GM19328 (cell line): ENCODE data around the gene SLC15A3.

Source experiments
- ATAC-seq: cut with Tn5 transposase; IDR thresholded peaks from one replicate; pipeline ENCODE4 v1.9.1; 2021; ENCODE audit warnings: mild to moderate bottlenecking, moderate library complexity; ENCODE audit not compliant: unreplicated experiment

SLC15A3 gene

GRCh38 chr11:60932605-60933356 is 19.2 kb downstream of the SLC15A3 start:
- ATAC-seq, result no peak

DNA sequence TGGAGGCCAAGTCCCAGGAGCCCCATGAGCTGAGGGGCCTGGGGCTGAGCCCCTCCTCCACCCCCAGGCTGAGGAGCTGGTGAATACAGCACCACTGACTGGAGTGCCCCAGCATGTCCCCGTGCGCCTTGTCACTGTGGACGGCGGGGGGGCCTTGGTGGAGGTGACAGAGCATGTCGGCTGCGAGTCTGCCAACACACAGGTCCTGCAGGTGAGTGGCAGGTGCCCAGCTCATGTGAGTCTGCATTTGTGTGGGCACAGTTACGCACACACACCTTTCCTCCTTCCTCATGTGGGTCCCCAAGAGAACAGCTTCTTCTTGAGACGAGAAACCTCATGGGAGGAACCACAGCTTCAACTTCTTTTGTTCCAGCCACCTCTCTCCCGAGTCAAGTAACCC is 20.1 kb downstream of the SLC15A3 start:
- no peak for ATAC-seq

GRCh38 chr11:60930394-60930793 is 21.6 kb downstream of the SLC15A3 start:
- ATAC-seq, result no peak

DNA sequence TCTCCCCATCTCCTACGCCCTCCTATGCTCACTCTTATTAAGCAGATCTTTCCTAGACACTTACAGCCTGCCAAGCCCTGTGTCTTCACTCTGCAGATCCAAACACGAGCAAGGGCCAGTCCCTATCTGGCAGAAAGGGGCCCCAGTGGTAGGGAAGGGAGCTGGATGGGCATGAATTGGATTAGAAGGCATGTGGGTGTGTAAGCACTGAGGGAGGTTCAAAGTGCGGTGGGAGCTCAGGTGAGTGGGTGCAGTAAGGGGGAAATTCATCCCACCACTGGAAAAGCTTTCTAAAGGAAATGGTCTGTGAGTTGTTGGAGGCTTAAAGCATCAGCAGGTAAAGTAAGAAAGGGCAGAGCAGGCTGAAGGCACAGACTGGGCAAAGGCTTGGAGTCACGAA is 22.2 kb downstream of the SLC15A3 start:
- ATAC-seq, result no peak

GRCh38 chr11:60928563-60929001 is 23.4 kb downstream of the SLC15A3 start:
- ATAC-seq, result no peak

GRCh38 chr11:60927600-60927999 is 24.4 kb downstream of the SLC15A3 start:
- ATAC-seq, result no peak

DNA sequence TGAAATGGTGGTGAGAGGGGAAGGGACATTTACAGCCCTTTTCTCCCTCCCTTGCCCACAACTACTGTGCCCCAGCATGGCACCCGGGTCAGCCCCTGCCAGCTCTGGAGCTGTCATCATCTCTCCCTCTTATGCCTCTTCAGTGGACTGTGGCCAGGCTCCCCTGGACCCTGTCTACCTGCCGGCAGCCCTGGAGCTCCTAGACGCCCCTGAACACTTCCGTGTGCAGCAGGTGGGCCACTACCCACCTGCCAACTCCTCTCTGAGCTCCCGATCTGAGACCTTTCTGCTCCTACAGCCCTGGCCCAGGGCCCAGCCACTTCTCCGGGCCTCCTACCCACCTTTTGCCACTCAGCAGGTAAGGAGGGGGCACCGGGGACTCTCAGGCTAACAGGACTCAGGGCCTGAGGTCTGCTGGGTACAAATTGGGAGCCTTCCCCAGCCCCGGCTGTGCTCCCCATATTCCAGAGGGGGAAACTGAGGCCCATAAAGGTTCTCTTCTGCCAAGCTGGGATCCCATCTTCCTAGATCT is 24.8 kb downstream of the SLC15A3 start:
- ATAC-seq, result no peak

GRCh38 chr11:60926500-60926899 is 25.5 kb downstream of the SLC15A3 start:
- ATAC-seq, result no peak

DNA sequence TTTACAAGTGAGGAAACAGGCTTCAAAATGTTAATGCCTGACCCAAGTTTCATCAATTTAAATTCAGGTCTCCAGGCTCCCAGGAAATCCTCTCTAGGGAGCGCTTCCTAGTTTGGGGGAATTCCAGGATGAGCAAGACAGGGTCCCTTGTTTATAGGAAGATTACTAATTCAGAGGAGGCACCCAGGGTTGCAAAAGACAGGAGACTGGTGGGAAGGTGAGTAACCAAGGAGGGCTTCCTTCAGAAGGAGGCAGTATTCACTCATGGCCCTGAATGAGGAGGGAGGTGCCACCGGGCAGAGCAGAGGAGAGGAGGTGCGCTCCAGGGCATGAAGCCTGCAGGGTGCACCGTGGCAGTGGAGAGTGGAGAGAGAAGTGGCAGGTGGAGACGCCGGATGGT is 26.1 kb downstream of the SLC15A3 start:
- ATAC-seq, result no peak

- no peak for ATAC-seq
Measured at GRCh38 chr11:60924906-60925853, 26.8 kb downstream of the SLC15A3 start.

GRCh38 chr11:60924110-60924905 is 27.7 kb downstream of the SLC15A3 start, which contains the start of gene TMEM132A:
TMEM132A (plus strand) TSS chr11:60924460; CDS start chr11:60924634, 174 bp downstream.
- ATAC-seq, result no peak

GRCh38 chr11:60923800-60924109 is 28.2 kb downstream of the SLC15A3 start:
- no peak for ATAC-seq

- no peak for ATAC-seq
Measured at GRCh38 chr11:60923326-60923725, 28.6 kb downstream of the SLC15A3 start.

DNA sequence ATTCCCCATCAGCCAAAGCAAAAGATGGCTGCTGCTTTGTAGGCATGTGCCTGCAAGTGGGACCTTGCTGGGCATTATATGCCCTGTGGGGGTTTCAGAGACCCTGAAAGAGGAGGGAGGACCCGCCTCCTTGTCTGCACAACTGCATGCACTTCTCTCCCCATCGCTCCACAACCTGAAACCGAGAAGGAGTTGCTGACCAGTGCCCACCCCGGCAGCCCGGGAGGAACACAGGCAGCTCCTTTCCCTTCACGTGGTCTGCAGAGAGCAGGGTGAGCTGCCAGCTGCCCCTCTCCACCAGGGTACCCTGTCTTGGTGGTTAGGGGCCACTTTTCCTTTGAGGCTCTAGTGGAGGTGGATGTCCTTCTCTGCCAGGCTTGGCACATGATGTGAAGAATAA is 29.1 kb downstream of the SLC15A3 start:
- ATAC-seq, result no peak

GRCh38 chr11:60921777-60922335 is 30.1 kb downstream of the SLC15A3 start:
- no peak for ATAC-seq

GRCh38 chr11:60921259-60921658 is 30.7 kb downstream of the SLC15A3 start:
- no peak for ATAC-seq

DNA sequence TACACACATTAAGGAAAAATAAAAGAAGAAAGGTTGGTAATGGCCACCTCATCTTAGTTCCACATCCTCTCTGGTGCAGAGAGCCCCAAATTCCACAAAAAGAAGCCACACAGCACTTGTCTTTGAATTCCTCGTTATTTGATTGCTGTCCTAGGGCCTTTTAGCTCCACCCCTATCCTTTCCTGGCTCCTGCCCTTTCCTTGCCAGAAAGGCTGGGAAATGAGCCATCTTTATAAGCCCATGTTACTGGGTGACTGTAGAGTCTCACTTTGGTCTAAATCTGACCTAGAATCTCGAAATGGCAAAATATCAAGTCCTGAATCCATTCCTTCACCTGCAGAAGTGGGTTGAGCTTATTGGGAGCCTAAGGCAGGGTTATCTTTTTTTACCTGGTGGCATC is 32.0 kb downstream of the SLC15A3 start:
- ATAC-seq, result no peak

GRCh38 chr11:60919320-60919719 is 32.7 kb downstream of the SLC15A3 start:
- no peak for ATAC-seq

DNA sequence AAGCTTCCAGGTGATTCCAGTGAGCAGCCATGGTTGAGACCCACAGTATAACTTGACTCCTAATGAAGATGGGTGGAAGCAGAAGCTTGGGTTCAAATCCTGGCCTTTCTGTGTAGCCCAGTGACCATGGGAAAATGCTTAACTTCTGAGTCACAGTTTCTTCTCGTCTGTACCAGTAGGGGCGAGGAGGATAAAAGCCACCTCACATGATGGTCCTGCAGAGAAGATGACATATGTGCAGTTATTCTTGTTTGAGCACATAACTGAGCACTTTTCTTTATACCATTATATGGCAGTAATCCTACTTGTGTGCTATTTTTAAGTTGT is 33.1 kb downstream of the SLC15A3 start:
- ATAC-seq, result no peak

- ATAC-seq, result no peak
Measured at GRCh38 chr11:60918251-60918938, 33.6 kb downstream of the SLC15A3 start.
